AG08395 (cell line): ENCODE results near the gene TBX19.
A peak's percentile ranks its signal among the peaks of the same experiment; 100 is the strongest.

Source experiments
- DNase-seq: peaks from one replicate; pipeline ENCODE4 v3.0.0; 2012; ENCODE audit warnings: mixed read lengths, low spot score

Gene TBX19

DNA sequence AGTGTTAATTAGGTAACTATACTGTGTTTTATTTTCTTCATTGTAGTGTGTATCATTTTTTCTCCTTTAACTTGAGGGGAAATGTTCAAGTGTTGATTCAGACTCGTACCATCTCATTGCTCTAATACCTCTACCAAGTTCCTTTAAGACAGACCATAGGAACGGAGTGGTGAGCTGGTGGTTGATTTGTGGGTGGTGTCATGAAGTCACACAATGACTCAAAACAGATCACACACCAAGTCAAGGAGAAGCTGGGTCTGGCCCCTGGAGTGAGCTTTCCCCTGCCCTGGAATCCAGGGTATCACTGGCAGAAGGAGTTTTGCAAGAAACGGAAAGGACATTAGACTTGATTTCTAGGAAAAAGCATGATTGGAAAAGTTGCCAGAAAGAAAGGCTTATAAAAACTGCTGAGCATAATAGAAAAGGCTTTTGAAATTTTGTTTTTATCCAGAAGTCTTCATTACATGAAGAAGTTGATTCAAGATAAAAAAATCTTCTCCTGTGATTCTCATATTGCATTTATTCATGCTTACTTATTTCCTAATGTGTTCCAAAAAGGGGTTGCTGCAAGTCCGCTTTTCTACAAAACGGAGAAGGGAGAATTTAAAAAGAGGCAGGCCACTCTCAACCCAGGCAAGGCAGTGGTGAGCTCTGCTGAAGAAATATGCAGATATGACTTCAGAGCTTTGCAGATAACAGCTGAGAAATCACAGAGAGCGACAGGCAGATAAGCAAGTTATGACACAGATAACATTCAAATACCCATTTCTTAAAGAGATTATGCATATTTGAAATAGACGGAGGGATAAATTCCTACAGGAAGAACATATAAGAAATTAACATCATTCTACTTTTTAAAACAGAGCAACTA, 79.7 kb downstream of the TBX19 start:
- DNase-seq: peak; percentile 61

DNA sequence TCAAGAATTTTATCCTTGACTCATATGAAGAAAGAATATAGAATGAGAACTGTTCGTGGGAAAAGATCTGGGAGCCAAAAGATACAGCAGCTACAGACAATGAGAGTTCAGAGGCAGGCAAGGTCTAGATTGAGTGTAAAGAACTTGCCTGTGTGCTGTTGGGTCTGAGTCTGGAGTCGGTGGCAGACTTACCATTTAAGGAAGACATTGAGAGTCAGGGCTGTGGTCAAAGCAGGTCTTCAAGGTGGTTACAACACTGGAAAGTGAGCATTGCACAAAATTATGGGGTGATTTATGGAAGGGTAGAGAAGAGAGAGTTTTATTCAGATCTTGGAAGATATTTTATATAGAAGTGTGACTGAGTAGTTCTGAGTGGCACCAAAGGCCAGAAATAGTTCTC, 80.6 kb downstream of the TBX19 start:
- DNase-seq: no peak

DNA sequence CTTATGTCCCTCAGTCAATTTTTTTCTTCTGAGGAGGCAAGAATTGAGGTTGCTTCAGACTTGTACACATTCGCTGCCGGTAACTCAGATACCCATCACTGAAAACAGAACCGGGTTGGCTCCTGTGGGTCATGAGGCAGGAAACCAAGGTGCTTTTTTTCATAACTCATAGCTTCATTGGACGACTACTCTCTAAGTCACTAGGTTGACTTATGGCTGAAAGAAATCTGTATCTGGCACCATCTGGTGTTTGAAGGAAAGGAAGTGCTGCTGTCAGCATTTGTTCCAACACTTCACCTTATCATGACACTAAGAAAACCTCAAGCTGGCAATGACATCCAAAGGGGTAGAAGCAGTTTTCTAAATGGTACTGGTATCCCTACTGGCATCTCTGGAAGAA, 82.3 kb downstream of the TBX19 start:
- no peak for DNase-seq
